ENCODE results near the gene AHCYL2.
"Not testable (repeated sequence)": the region's sequence is repeated elsewhere in the genome, so short reads cannot be mapped to it uniquely, and the experiment has no call there.

The AHCYL2 gene

DNA sequence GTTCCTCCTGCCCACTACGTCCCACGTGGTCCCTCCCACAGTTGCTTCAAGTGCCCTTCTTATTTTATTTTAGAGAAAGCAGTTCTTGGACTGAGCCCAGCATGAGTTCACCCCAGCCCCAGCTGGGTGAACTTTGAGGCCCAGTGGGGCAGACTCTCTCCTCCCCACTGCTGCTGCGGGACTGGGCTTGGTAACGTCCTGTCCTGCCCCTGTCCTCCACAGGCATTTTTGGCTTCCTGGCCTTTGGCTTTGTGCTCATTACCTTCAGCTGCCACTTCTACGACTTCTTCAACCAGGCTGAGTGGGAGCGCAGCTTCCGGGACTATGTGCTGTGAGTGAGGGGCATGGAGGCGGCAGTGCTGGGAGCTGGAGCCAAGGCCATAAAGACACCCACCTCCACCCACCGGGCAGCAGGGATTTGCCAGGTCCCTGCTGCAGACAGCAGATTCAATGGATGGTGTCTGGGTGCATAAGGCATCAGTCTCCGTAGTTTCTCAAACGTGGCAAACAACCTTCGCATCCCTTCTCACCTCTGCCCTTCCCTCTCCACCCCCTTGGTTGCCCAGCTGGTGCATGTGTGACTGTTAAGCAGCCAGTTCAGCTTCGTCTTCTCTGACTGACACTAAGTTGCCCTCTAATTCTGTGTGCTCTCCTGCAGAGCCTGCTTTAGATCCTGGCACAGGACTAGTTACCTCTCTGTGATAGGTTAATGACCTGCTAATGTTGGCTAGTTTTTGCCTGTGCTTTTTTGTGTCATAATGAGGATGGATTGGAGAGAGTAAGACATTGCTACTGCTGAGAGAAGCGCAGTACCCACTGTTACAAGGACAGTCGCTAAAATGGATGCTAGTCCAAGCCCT is 15.5 kb upstream of the AHCYL2 start:
- no peak for DNase-seq (ENCODE audit: low spot score)

DNA sequence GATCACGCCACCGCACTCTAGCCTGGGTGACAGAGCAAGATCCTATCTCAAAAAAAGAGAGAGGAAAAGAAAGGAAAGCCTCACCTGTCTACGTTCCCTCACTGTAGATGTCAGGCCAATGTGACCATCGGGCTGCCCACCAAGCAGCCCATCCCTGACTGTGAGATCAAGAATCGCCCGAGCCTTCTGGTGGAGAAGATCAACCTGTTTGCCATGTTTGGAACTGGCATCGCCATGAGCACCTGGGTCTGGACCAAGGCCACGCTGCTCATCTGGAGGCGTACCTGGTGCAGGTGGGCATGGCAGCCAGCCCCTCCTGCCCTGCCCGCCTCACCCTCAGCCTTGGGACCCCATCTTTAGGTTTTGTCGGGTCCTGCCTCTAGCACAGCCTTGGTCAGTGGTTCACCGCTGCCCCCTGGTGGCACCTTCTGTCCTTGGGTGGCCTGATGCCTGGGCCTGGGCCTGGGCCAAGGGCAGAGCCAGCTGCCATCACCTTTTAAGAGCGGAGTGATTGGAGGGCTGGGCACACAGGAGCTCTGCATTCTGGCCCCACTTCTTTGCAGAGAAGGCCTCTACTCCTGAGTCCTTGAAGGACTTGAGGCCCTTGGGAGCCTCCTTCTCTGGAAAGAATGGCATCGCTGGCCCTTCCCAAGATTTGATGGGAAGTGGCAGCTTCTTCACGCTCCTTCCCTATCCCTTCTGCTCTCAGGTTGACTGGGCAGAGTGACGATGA is 14.4 kb upstream of the AHCYL2 start:
- DNase-seq (ENCODE audit: low spot score): peak; percentile 38

- no peak for DNase-seq (ENCODE audit: low spot score)
Observed at GRCh38 chr7:129210989-129211312, 13.9 kb upstream of the AHCYL2 start.

- DNase-seq (ENCODE audit: low spot score): no peak
Observed at GRCh38 chr7:129212126-129212525, 12.7 kb upstream of the AHCYL2 start.

DNA sequence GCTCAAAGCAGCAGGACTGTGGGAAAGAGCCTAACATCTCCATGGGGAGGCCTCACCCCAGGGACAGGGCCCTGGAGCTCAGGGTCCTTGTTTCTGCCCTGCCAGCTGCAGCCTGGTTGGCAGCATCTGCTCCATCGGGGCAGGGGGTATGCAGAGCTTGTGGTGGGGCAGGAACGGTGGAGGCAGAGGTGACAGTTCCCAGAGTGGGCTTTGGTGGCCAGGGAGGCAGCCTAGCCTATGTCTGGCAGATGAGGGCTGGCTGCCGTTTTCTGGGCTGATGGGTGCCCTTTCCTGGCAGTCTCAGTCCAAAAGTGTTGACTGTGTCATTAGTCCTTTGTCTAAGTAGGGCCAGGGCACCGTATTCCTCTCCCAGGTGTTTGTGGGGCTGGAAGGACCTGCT is 12.2 kb upstream of the AHCYL2 start:
- DNase-seq (ENCODE audit: low spot score): no peak

- DNase-seq (ENCODE audit: low spot score): peak; percentile 79
Observed at GRCh38 chr7:129213828-129214227, 11.0 kb upstream of the AHCYL2 start.

- DNase-seq (ENCODE audit: low spot score): not testable (repeated sequence)
Observed at GRCh38 chr7:129215691-129216090, 9.1 kb upstream of the AHCYL2 start.

- DNase-seq (ENCODE audit: low spot score): not testable (repeated sequence)
Observed at GRCh38 chr7:129216101-129216715, 8.6 kb upstream of the AHCYL2 start.

- DNase-seq (ENCODE audit: low spot score): not testable (repeated sequence)
Observed at GRCh38 chr7:129216821-129217416, 7.9 kb upstream of the AHCYL2 start.

DNA sequence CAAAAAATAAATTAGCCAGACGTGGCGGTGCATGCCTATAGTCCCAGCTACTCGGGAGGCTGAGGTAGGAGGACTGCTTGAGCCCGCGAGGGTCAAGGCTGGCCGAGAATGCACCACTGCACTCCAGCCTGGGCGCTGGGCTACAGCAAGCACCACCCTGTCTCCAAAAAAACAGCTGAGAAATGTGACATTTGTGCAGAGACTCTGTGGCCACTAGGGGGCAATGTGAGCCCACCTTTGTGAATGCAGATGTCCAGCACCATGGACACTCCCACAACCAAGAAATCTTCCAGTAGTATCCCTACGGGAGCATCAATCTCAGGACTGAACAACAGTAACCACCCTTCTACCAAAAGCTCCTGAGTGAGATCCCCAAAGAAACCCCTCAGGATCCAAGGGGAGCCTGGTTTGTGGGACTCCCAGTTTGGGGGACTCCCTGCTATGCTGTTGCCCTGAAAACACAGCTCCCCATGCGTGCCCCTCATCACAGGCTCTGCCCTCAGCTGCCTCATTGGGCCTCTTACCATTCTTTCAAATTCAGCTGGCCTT is 6.2 kb upstream of the AHCYL2 start:
- peak; percentile 77 for DNase-seq (ENCODE audit: low spot score)

GRCh38 chr7:129219166-129219565 is 5.7 kb upstream of the AHCYL2 start:
- DNase-seq (ENCODE audit: low spot score): not testable (repeated sequence)

GRCh38 chr7:129222064-129222463 is 2.8 kb upstream of the AHCYL2 start:
- no peak for DNase-seq (ENCODE audit: low spot score)

- peak; percentile 69 for DNase-seq (ENCODE audit: low spot score)
Observed at GRCh38 chr7:129225206-129225930, 538 bp downstream of the AHCYL2 start.

- peak; percentile 58 for DNase-seq (ENCODE audit: low spot score)
Observed at GRCh38 chr7:129225931-129226572, 1.2 kb downstream of the AHCYL2 start.

DNA sequence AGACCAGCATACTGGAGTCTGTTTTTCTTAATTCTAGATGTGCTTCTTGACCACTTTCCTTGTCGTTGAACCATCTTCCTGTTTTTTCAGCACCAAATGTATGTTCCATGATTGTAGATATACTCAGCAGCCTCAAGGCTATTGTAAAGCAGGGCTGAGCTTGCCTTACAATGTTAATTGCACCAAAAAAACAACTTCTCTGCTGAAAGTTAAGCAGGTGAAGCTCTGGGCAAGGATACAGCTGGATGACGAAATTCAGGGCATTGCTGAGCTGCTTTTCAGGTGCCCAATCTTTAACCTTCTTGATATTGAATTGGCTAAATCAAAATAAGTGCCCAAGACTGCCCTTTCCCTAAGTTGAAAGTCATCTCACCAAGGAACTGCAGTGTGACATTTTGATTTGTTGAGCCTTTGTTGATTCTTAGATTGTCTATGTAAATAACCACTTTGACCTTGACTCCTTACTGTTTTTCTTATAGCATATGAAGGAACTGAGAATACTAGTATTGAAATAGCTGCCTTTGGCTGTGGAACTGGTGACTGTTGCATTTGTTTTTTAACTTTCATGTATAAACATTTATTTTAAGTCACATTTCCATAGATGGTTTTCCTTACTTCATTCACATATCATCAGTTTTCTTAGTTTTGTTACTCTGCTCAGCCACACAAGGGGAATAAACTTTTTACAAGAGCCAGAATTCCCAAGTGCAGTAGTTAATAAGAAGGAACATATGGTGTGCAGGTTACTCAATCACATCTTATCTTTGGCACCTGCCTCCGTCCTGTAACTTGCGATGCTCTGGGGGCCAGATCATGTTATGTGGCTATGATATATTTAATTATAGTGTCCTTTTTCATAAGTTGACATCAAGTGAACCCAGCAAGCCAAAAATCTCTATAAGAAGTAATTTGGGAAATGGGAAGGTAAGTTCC is 3.1 kb downstream of the AHCYL2 start:
- no peak for DNase-seq (ENCODE audit: low spot score)

GRCh38 chr7:129228633-129229032 is 3.8 kb downstream of the AHCYL2 start:
- DNase-seq (ENCODE audit: low spot score): no peak

DNA sequence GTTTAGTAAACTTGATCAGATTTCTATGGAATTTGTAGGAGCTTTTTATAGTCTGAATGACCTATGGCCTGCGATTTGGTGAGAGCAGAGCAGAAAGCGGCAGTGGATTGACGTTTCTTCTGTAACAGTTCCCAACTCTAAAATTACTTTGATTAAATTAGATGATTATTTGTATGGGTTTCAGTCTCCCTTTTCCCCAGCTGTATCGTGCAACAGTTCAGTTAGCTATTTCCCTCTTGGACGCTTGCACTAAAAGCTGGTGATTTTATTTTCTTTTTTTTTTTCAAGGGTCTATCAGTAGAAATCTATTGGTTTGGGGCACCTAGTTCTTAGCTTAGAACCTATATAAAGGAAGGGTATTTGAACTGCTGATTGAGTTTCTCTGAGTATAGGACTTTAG is 6.8 kb downstream of the AHCYL2 start:
- no peak for DNase-seq (ENCODE audit: low spot score)

DNA sequence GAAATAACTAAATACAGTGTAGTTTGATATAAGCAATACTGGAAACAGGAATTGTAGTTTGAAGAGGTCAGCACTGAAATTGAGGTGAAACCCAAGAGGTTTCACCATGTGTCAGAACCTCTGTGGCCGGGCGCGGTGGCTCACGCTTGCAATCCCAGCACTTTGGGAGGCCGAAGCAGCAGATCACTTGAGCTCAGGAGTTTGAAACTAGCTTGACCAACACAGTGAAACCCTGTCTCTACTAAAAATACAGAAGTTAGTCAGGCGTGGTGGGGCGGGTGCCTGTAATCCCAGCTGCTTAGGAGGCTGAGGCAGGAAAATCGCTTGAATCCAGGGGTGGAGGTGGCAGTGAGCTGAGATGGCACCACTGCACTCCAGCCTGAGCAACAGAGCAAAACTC is 13.7 kb downstream of the AHCYL2 start:
- no peak for DNase-seq (ENCODE audit: low spot score)

GRCh38 chr7:129240119-129240820 is 15.4 kb downstream of the AHCYL2 start:
- no peak for DNase-seq (ENCODE audit: low spot score)

Measured in SW480 (cell line).